ENCODE data around the gene PBX4. TPM values are rescaled to one million over a fixed set of nuclear protein-coding genes. Genes with fewer than 3 reads are reported as not detected.

The PBX4 gene
- total and polyA plus RNA-seq, 4 donors: 2.2 to 8.3 (median 6.8) TPM

- Histone ChIP-seq H3K9ac (ENCODE audit: insufficient read depth in 1 of 2, low read length in 2 of 2) (no peak overlapping the region), H3K27me3 (ENCODE audit: control insufficient read depth in 3 of 3, insufficient read depth in 3 of 3, low read length in 2 of 3) (no peaks in the 10 kb centered on the region), H3K4me1 (ENCODE audit: control insufficient read depth in 5 of 5, insufficient read depth in 5 of 5, low read length in 5 of 5) (peaks cover 0 to 13% (median 10%) of the 10 kb centered on the region in 5 donors), H3K36me3 (ENCODE audit: control insufficient read depth in 4 of 4, insufficient read depth in 4 of 4, low read length in 4 of 4) (peaks cover 11 to 38% (median 25%) of the 10 kb centered on the region in 4 donors), H3K27ac (ENCODE audit: low read depth in 1 of 2, low read length in 1 of 2) (no peak overlapping the region), H3K9me3 (ENCODE audit: control insufficient read depth in 4 of 4, insufficient read depth in 3 of 4, low read length in 3 of 4) (no peaks in the 10 kb centered on the region), H3K4me3 (no peak overlapping the region)
- DNase-seq: no peak
- WGBS, 2 donors: 89 to 91% methylated on average over 10 of the region's 10 CpGs
- ATAC-seq (ENCODE audit: insufficient read depth, low FRiP score): no peak
- TF ChIP-seq, protein P1, sequence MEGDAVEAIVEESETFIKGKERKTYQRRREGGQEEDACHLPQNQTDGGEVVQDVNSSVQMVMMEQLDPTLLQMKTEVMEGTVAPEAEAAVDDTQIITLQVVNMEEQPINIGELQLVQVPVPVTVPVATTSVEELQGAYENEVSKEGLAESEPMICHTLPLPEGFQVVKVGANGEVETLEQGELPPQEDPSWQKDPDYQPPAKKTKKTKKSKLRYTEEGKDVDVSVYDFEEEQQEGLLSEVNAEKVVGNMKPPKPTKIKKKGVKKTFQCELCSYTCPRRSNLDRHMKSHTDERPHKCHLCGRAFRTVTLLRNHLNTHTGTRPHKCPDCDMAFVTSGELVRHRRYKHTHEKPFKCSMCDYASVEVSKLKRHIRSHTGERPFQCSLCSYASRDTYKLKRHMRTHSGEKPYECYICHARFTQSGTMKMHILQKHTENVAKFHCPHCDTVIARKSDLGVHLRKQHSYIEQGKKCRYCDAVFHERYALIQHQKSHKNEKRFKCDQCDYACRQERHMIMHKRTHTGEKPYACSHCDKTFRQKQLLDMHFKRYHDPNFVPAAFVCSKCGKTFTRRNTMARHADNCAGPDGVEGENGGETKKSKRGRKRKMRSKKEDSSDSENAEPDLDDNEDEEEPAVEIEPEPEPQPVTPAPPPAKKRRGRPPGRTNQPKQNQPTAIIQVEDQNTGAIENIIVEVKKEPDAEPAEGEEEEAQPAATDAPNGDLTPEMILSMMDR (IDR thresholded peaks at IDR 0.05; ENCODE audit: control extremely low read depth, extremely low read depth): no peak
Measured at GRCh38 chr19:19661141-19661674, 42.7 kb upstream of the PBX4 start.

GRCh38 chr19:19659646-19660245, 41.3 kb upstream of the PBX4 start:
- DNase-seq (no peak), ATAC-seq (ENCODE audit: insufficient read depth, low FRiP score) (no peak)
- Histone ChIP-seq H3K9me3 (ENCODE audit: control insufficient read depth in 4 of 4, insufficient read depth in 3 of 4, low read length in 3 of 4) (no peaks in the 10 kb centered on the region), H3K4me3 (no peak overlapping the region), H3K9ac (ENCODE audit: insufficient read depth in 1 of 2, low read length in 2 of 2) (no peak overlapping the region), H3K27me3 (ENCODE audit: control insufficient read depth in 3 of 3, insufficient read depth in 3 of 3, low read length in 2 of 3) (no peaks in the 10 kb centered on the region), H3K36me3 (ENCODE audit: control insufficient read depth in 4 of 4, insufficient read depth in 4 of 4, low read length in 4 of 4) (peaks cover 17 to 53% (median 37%) of the 10 kb centered on the region in 4 donors), H3K27ac (ENCODE audit: low read depth in 1 of 2, low read length in 1 of 2) (no peak overlapping the region), H3K4me1 (ENCODE audit: control insufficient read depth in 5 of 5, insufficient read depth in 5 of 5, low read length in 5 of 5) (peaks cover 0 to 13% (median 10%) of the 10 kb centered on the region in 5 donors)
- TF ChIP-seq, protein P1 (IDR thresholded peaks at IDR 0.05; ENCODE audit: control extremely low read depth, extremely low read depth): no peak
- WGBS, 2 donors: 88 to 96% methylated on average over 17 of the region's 17 CpGs

DNA sequence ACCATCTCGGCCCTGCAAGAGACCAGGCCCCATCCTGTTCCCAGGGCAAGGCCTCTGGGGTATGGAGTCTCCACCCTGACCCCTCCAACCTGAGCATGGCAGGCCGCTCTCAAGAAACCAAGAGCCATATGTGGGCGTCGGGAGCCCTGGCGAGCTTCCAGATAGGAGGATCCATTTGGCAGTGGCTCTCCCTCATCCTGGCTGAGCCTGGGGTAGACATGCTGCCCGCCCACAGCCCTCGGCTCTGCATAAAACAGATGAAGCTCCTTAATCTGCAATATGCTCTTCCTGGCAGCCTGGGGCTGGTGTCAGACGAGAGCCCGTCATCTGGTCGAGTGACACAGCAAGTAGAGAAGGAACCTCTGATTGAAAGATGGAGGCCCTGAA, 38.9 kb upstream of the PBX4 start:
- Histone ChIP-seq H3K27ac (ENCODE audit: low read depth in 1 of 2, low read length in 1 of 2) (no peak overlapping the region), H3K27me3 (ENCODE audit: control insufficient read depth in 3 of 3, insufficient read depth in 3 of 3, low read length in 2 of 3) (no peaks in the 10 kb centered on the region), H3K4me3 (no peak overlapping the region), H3K4me1 (ENCODE audit: control insufficient read depth in 5 of 5, insufficient read depth in 5 of 5, low read length in 5 of 5) (peaks cover 0 to 9% (median 7%) of the 10 kb centered on the region in 5 donors), H3K9ac (ENCODE audit: insufficient read depth in 1 of 2, low read length in 2 of 2) (no peak overlapping the region), H3K9me3 (ENCODE audit: control insufficient read depth in 4 of 4, insufficient read depth in 3 of 4, low read length in 3 of 4) (no peaks in the 10 kb centered on the region), H3K36me3 (ENCODE audit: control insufficient read depth in 4 of 4, insufficient read depth in 4 of 4, low read length in 4 of 4) (peaks cover 26 to 75% (median 46%) of the 10 kb centered on the region in 4 donors)
- 86 to 87% methylated on average over 10 of the region's 10 CpGs for WGBS, 2 donors
- ATAC-seq (ENCODE audit: insufficient read depth, low FRiP score): no peak
- TF ChIP-seq, protein P1 (IDR thresholded peaks at IDR 0.05; ENCODE audit: control extremely low read depth, extremely low read depth): no peak
- no peak for DNase-seq

Measured in lung (tissue), 12 donors.